DMS114 treated with DMSO at 0.1 percent for 48 hours (cell line): ENCODE results near the gene USB1.
"Not testable (repeated sequence)": the region's sequence is repeated elsewhere in the genome, so short reads cannot be mapped to it uniquely, and the experiment has no call there.

ENCODE experiments used
- DNase-seq: peaks from one replicate; lab custom pipeline; 2025; ENCODE audit not compliant: unreplicated experiment; lab: John Stamatoyannopoulos, UW

The USB1 gene

DNA sequence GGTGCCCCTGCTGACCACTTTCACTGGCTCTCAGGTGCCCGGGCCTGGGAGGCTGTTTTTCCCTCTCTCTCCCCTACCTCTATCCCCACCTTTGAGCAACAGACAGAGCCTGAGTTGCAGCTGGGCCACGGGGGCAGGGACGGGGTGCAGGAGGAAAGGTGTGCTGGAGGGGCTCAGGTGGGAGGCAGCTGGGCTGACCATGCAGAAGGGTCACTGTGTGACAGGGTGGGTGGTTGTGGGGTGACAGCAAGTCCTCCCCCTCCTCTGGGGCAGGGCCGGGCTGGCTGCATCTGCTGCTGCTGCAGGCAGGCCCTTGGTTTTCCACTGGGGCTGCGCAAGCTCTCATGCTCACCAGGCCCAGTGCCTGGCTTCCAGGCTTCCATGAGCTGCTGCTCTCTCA is 7.3 kb upstream of the USB1 start:
- no peak for DNase-seq

DNA sequence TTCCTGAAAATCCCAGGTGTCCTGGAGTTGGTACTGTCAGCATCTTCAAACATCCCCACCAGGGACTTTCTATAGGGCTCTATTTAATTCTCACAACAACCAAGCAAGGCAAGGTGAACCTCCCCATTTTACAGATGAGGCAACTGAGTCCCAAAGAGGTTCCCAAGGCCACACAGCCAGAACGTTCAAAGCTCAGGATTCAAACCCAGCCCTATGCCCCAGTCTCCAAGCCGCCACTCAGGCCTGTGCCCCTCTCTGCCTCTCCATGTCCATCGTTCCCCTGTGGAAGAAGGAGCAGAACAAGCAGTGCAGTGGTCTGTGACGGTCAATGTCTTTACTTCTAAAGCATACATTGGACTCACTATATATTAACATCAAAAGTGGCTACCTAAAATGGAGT is 6.8 kb upstream of the USB1 start:
- DNase-seq = no peak

- peak; percentile 54 for DNase-seq
Measured at GRCh38 chr16:57994778-57995177, 6.4 kb upstream of the USB1 start.

DNA sequence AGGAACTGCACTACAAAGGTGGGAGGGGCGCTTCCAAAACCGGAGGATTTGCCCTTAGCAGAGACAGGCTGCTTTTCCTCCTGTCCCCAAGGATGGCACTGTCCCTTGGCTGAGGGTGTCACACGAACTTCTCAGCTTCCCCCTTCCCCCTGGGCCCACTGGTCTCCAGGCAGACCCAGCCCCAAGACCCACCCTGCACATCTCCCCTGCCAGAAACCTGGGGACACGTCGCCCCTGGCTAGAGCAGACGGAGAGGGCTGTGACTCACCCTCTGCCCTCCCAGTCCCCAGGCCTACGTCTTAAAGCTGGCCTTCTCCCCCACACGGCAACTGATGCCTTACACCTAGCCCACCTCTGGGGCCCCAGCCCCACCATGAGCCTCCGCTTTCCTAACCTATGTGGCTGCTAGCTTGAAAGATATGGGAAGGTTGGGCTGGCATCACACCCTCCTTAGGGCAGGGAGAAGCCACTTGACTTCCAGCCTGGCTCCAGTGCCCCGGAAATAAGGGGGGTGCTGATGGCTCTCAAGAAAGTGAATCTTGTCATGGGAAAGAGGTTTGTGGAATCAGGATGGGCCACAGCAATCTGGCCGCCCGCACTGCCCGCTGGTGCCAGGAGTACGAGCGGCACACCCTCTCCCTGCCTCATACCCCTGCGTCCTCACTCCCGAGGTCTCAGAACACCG is 5.3 kb upstream of the USB1 start:
- DNase-seq = no peak

DNA sequence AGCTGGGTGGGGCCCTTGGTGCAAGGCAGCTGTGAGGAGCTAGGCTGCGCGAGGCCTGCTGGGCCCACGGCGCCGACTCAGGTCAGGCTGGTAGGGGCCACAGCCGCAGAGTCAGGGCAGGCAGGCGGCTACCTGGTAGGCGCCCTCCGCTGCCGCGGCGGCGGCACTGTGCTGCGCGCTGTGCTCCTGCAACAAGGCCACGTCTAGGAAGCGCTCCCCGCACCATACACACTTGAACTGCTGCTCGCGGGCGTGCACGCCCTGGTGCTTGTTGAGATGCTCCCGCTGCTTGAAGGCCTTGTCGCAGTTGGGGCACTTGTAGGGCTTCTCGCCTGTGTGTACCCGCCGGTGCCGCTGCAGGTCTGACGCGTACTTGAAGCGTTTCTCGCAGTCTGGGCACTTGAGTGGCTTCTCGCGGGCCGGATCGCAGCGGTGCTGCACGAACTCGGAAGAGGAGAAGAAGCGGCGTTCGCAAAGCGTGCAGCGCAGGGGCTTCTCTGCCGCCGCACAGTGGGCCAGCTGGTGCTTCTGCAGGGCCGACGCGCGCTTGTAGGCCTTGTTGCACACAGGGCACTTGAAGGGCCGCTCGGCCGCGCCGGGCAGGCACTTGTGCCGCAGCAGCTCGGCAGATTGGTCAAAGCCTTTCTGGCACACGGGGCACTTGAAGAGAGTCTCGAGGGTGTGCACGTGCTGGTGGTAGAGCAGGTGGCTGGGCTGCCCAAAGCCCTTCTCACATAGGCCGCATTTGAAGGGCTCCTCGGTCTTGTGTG is 4.6 kb upstream of the USB1 start:
- no peak for DNase-seq

GRCh38 chr16:57997176-57997527 is 4.1 kb upstream of the USB1 start:
- DNase-seq = no peak

GRCh38 chr16:57997528-57998265 is 3.5 kb upstream of the USB1 start:
- DNase-seq = no peak

DNA sequence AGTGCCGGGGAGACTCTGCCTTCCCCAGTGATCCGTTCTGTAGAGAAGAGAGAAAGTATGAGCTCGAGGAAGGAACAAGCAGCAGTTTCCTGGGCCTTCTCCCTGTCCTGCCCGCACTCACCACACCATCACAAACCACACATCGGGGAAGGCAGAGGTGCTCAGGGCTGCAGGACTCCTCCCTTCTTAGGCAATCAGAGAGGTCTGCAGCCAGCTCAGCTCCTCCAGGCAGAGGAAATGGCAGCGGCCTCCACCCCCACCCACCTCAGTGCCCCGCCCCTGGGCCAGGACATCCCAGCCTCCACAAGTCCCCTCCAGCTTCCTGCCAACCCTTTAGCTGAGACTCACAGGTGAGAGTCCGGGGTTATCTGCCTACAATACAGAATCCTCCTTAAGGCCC is 2.7 kb upstream of the USB1 start:
- DNase-seq = no peak

- DNase-seq = no peak
Measured at GRCh38 chr16:57998992-57999365, 2.2 kb upstream of the USB1 start.

DNA sequence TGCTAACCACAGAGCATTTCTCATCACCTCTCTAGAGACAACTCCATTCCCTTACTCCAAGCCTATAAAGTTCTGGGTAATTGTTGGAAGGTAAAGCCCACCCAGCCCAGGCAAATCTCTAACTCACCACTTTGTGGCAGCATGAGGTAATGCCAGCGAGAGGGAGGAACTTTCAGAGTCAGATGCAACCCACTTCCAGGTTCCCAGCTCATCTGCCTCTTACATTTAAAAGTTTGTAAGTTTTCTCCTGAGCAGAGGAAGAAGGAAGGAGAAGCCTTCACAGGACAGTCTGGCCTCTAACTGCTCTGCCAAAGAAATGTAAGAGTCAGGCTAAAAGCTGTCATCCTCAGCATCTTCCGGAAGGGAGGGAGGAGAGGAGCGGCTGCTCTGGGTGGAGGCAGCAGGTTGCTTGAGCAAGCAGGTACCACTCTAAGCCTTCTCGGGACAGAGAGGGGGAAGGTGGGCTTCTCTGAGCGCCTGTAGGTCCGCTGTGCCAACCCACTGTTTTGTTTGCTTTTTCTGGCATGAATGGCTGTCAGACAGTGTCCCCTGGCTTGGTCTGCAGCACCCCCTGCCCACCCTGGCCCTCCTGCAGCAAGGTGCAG is 1.7 kb upstream of the USB1 start:
- no peak for DNase-seq

DNA sequence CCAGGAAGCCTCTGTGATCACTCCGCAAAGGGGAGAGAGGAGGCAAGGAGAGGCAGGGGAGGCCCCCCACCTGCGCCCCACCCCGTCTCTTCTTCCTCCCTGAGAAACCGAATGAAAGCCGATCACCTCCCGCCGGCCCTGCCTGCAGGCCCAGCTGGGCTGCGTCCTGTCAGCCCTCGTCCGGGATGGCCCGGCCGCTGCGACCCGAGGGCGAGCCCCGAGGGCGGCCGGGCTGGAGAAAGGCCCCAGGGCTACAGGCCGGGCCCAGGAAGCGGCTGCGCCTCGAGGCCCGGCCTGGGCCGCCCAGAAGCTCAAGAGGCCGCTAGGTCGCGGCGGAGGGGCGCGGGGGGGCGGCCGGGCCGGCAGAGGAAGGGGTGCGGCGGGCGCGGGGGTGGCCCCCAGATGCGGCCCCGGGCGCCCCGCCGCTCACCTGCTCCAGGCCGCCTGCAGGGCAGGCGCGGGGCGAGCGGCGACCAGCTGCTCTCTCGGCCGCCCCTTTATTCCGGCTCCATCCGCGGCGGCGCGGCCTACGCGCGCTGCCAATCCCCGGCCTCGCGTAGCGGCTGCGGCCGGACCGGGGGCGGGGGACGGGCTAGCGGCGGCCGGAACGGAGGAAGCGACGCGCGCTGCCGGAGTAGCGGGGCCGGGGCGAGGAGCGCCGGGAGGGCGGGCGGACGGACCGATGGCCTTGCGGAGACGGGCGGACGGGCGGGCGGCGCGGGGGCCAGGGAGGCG is 1.1 kb upstream of the USB1 start, which contains the start of gene ZNF319:
Gene ZNF319 (minus strand): TSS at position 702 of the 735 bp plus-strand sequence. CDS start 2,407 bp downstream, outside the sequence.
- DNase-seq = no peak

DNA sequence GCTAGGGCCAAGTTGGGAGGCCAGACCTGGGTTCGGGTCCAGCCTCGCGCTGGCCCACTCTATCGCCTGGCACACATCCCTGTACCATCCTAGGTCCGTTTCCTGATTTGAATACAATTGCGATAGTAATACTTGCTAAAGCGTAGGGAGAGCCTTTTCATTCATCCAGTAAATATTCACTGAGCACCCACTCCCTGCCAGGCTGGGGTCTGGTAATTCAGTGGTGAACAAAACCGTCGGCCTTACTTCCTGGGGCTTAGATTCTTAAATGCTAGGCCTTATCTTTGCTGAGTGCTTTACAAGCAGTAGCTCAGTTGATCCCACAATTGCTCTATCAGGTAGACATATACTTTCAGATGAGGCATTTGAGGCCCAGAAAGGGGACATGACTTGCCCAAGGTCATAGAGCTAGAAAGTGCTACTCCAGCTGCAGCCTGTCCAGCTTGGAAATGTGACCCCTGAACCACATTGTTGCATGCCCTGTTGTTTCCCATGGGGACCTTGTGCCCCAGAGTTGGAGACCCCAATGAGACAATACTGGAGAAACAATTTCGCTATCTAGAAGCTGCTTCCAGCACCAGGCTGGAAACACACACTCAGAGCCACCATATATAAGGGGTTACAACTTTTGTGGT is 691 bp downstream of the USB1 start:
- no peak for DNase-seq

DNA sequence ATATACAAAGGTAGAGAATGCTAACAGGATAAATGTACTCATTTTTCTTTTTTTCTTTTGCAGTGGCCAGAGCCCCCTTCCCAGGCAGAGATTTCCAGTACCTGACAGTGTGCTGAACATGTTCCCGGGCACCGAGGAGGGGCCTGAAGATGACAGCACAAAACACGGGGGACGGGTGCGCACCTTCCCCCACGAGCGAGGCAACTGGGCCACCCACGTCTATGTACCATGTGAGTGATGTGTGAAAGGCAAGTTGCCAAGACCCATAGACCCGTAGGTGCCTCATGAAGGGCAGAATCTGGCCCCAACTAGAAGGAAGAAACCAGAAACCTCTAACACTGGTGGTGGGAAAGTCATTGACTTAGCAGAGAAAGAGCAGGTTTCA is 1.2 kb downstream of the USB1 start:
- DNase-seq = no peak

DNA sequence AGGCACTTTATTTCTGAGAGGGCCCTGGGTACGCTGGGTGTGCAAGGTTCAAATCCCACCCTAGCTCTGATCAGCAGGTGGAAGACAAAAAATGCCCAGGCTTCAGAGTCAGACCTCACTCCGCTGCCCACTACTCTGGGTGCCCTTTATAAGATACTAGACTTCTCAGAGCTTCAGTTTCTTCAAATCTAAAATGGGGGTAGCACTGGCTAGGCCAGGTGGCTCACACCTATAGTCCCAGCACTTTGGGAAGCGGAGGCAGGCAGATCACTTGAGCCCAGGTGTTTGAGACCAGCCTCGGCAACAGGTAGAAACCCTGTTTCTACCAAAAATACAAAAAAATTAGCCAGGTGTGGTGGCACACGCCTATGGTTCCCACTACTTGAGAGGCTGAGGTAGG is 1.7 kb downstream of the USB1 start:
- no peak for DNase-seq

- not testable (repeated sequence) for DNase-seq
Measured at GRCh38 chr16:58004736-58005135, 3.5 kb downstream of the USB1 start.

- DNase-seq = no peak
Measured at GRCh38 chr16:58009856-58010416, 8.7 kb downstream of the USB1 start.

DNA sequence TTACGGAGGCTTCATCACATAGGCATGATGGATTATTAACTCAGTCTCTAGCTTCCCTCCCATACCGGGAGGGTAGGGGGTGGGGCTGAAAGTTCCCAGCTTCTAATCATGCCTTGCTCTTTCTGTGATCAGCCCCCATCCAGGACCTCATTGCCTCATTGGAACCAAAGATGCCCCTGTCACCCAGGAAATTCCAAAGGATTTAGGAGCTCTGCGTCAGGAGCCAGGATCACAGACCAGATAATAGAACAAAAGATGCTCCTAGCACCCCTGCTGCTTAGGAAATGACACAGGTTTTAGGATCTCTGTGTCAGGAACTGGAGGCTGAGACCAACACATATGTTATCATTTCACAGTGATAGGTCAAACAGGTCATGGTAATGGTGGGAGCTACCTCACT is 9.7 kb downstream of the USB1 start:
- no peak for DNase-seq

DNA sequence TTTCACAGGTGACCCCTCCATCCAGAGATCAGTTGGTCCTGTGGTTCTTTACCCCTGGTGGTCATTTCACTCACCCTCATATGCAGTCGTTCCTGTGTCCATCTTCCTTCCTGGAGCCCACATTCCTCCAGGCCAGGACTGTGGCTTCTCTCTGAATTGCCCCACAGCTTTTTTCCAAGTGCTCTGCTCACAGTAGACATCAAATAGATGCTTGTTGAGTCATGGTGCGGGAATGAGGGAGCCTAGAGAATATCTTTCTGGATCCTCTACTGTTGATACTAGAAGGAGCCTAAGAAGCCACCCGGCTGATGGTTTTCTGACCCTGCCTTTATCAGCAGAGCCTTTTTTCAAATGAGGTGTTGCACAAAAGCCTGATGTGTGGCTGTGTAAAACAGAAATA is 10.4 kb downstream of the USB1 start:
- no peak for DNase-seq

DNA sequence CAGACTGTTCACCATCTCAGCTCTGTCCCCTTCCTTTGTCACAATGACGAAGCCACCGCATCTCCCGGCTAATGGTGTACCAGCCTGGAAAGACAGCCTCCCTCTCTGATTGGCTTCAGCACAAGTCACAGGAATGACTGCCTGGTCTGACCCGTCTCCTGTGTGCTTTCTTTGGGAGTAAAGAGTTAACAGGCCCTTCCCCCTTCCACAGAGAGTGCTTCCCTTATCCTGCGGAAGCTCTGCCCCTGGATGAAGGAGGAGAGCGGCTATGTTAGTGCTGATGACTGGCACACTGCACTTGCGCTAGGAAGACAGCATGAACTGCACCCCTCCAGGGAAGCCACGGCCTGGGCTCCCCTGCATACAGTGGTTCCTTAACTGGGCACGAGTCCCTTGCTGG is 11.3 kb downstream of the USB1 start:
- no peak for DNase-seq
